PC-3 (cell line): ENCODE measurements around the gene OR1I1. TPM values are rescaled to one million over a fixed set of nuclear protein-coding genes. Genes with fewer than 3 reads are reported as not detected.

Experiments used
- ATAC-seq: fragments of 200-7000 bp; cut with Tn5 transposase; 2 replicates; pipeline ENCODE4 v1.9.1; 2020; ENCODE audit warnings: mild to moderate bottlenecking, moderate library complexity
- BruUV-seq: library from RNA; stranded (reverse); fragments of 400-500 nt; replicated peaks from 2 replicates; lab custom pipeline; 2021; lab: Mats Ljungman, UMichigan
- CTCF ChIA-PET: fragments of 300-600 bp; sonication (Branson Sonifier 250); formaldehyde crosslinking; loops from one replicate; lab custom pipeline; 2022; ENCODE audit warnings: antibody characterized with exemption; lab: Charles Lee
- POLR2A ChIA-PET: fragments of 300-600 bp; sonication (Branson Sonifier 250); formaldehyde crosslinking; loops from one replicate; lab custom pipeline; 2022; ENCODE audit warnings: antibody characterized with exemption; ENCODE audit not compliant: unreplicated experiment; lab: Charles Lee
- DNase-seq: peaks from one replicate; pipeline ENCODE4 v3.0.0-alpha.2; 2015
- H2AFZ ChIP-seq: fragments of 300-600 bp; sonication (generic); 2 replicates; pipeline ENCODE4 v1.6.0; 2016; ENCODE audit warnings: antibody characterized with exemption, low read length
- H3F3A ChIP-seq: fragments of 300-600 bp; sonication (generic); one replicate; pipeline ENCODE4 v1.6.0; 2017; ENCODE audit warnings: antibody characterized with exemption, low read length, control low read depth, mild to moderate bottlenecking; ENCODE audit not compliant: unreplicated experiment
- H3K27ac ChIP-seq: fragments of 300-600 bp; sonication (generic); 2 replicates; pipeline ENCODE4 v1.5.1; 2016; ENCODE audit warnings: mild to moderate bottlenecking, low read length
- H3K27me3 ChIP-seq: fragments of 300-600 bp; sonication (generic); 2 replicates; pipeline ENCODE4 v1.6.1; 2016; ENCODE audit warnings: low read length, mixed read lengths
- H3K36me3 ChIP-seq: fragments of 300-600 bp; sonication (generic); 2 replicates; pipeline ENCODE4 v1.6.1; 2016; ENCODE audit warnings: low read depth, mixed run types, low read length, mixed read lengths
- H3K4me1 ChIP-seq: fragments of 300-600 bp; sonication (generic); 2 replicates; pipeline ENCODE4 v1.5.1; 2016; ENCODE audit warnings: low read length; ENCODE audit not compliant: insufficient read depth
- H3K4me2 ChIP-seq: fragments of 300-600 bp; sonication (generic); 2 replicates; pipeline ENCODE4 v1.6.0; 2016; ENCODE audit warnings: low read length
- H3K4me3 ChIP-seq: fragments of 300-600 bp; sonication (generic); 2 replicates; pipeline ENCODE4 v1.5.1; 2016; ENCODE audit warnings: mild to moderate bottlenecking, low read length, mixed read lengths
- H3K79me2 ChIP-seq: fragments of 300-600 bp; sonication (generic); 2 replicates; pipeline ENCODE4 v1.6.1; 2017; ENCODE audit warnings: low read length, mixed read lengths
- H3K9ac ChIP-seq: fragments of 300-600 bp; sonication (generic); 2 replicates; pipeline ENCODE4 v1.6.0; 2016; ENCODE audit warnings: mild to moderate bottlenecking, low read length
- H3K9me2 ChIP-seq: fragments of 300-600 bp; sonication (generic); replicated peaks from 2 replicates; pipeline ENCODE4 v1.6.1; 2016; ENCODE audit warnings: mixed run types, low read length, mixed read lengths
- H3K9me3 ChIP-seq: fragments of 300-600 bp; sonication (generic); 2 replicates; pipeline ENCODE4 v1.6.1; 2016; ENCODE audit warnings: low read length, mixed read lengths
- H4K20me1 ChIP-seq: fragments of 300-600 bp; sonication (generic); 2 replicates; pipeline ENCODE4 v1.6.1; 2016; ENCODE audit warnings: low read length, mixed read lengths
- CTCF ChIP-seq: fragments of 300-600 bp; sonication (generic); conservative IDR thresholded peaks from 2 replicates; pipeline ENCODE4 v1.5.1; 2017; ENCODE audit warnings: antibody characterized with exemption, low read depth, mild to moderate bottlenecking, low read length
- EZH2 ChIP-seq: fragments of 300-600 bp; sonication (generic); IDR thresholded peaks from one replicate; pipeline ENCODE4 v1.6.1; 2017; ENCODE audit warnings: antibody characterized with exemption, mild to moderate bottlenecking, low read length; ENCODE audit not compliant: unreplicated experiment
- EZH2phosphoT487 ChIP-seq: fragments of 300-600 bp; sonication (generic); IDR thresholded peaks from 2 replicates; pipeline ENCODE4 v1.6.1; 2018; ENCODE audit warnings: mild to moderate bottlenecking, antibody characterized with exemption, low read length, borderline replicate concordance
- intact Hi-C: fragments of 100-400 bp; cut with micrococcal nuclease; formaldehyde crosslinking; loops from 2 replicates; pipeline ENCODE4 v1.9.0; 2023
- total RNA-seq: library from RNA; depleted of rRNA; stranded (reverse); fragments of >200 nt; gene quantifications from 2 replicates; pipeline ENCODE4 v1.2.3, GENCODE V29; 2014

The OR1I1 gene
- total RNA-seq, 1 experiment from 2014 or later: not detected

- H3F3A ChIP-seq: no peaks in the 10 kb centered on the region
- H3K9me2 ChIP-seq: no peaks in the 10 kb centered on the region
- no peak overlapping the region for H3K27ac ChIP-seq
- no peak for ATAC-seq
- H3K9ac ChIP-seq: no peak overlapping the region
- no peak overlapping the region for H2AFZ ChIP-seq
- no peaks in the 10 kb centered on the region for H3K36me3 ChIP-seq
- no peak overlapping the region for H3K4me3 ChIP-seq
- H3K27me3 ChIP-seq: no peaks in the 10 kb centered on the region
- no peaks in the 10 kb centered on the region for H3K79me2 ChIP-seq
- TF ChIP-seq EZH2phosphoT487 (no peak), CTCF (no peak)
- no peak overlapping the region for H3K4me2 ChIP-seq
- no peaks in the 10 kb centered on the region for H4K20me1 ChIP-seq
- H3K9me3 ChIP-seq: 0 out of 2 replicates have a peak, but pooled peaks cover under 1% of the 10 kb centered on the region
- ChIA-PET CTCF (no interaction called here), POLR2A (no interaction called here)
- intact Hi-C loops: loop anchor here (2.0 kb wide), 1 partner anchor 458 kb away; no protein-coding TSS in a partner anchor
- no peak for DNase-seq
- no TSS peak for BruUV-seq
- no peaks in the 10 kb centered on the region; the same call in 1 of the 2 replicates for H3K4me1 ChIP-seq
Observed at GRCh38 chr19:15099017-15099582, 17.1 kb downstream of the OR1I1 start.

GRCh38 chr19:15101479-15102082 is 19.6 kb downstream of the OR1I1 start:
- no peaks in the 10 kb centered on the region for H4K20me1 ChIP-seq
- peak; percentile 62 for DNase-seq
- peak; percentile 80 for TF ChIP-seq CTCF
- TF ChIP-seq EZH2phosphoT487: no peak
- TF ChIP-seq EZH2: no peak
- BruUV-seq: no TSS peak
- no peak overlapping the region for H3K4me2 ChIP-seq
- no peak overlapping the region for H2AFZ ChIP-seq
- H3K9ac ChIP-seq: no peak overlapping the region
- no peak overlapping the region for H3K27ac ChIP-seq
- H3K79me2 ChIP-seq: no peaks in the 10 kb centered on the region
- peak; percentile 48; the same call in 1 of the 2 replicates for ATAC-seq
- no peaks in the 10 kb centered on the region for H3F3A ChIP-seq
- H3K9me3 ChIP-seq: 0 out of 2 replicates have a peak, but pooled peaks cover 6% of the 10 kb centered on the region
- H3K9me2 ChIP-seq: no peaks in the 10 kb centered on the region
- H3K4me1 ChIP-seq: no peaks in the 10 kb centered on the region
- no peaks in the 10 kb centered on the region; the same call in 1 of the 2 replicates for H3K36me3 ChIP-seq
- CTCF ChIA-PET: interaction anchor here (0.5 to 1.6 kb wide), 6 partner anchors 9 to 148 kb away, joined by 3 to 7 read pairs (median 4); a partner anchor contains a TSS
- no peak overlapping the region for H3K4me3 ChIP-seq
- H3K27me3 ChIP-seq: no peaks in the 10 kb centered on the region
- POLR2A ChIA-PET: interaction anchor here (0.7 kb wide), 1 partner anchor 965 kb away, joined by 3 read pairs; no protein-coding TSS in a partner anchor
- intact Hi-C loops: loop anchor here (1.0 kb wide), 1 partner anchor 49 kb away; no protein-coding TSS in a partner anchor

- Histone ChIP-seq H3K4me3 (no peak overlapping the region), H3K79me2 (no peaks in the 10 kb centered on the region), H3K9ac (no peak overlapping the region), H3K4me1 (peaks cover 5% of the 10 kb centered on the region), H4K20me1 (no peaks in the 10 kb centered on the region), H3K27me3 (no peaks in the 10 kb centered on the region), H2AFZ (no peak overlapping the region), H3K36me3 (no peaks in the 10 kb centered on the region; the same call in 1 of the 2 replicates), H3K9me3 (0 out of 2 replicates have a peak, but pooled peaks cover 6% of the 10 kb centered on the region), H3K4me2 (no peak overlapping the region), H3K9me2 (no peaks in the 10 kb centered on the region), H3K27ac (no peak overlapping the region), H3F3A (no peaks in the 10 kb centered on the region)
- ChIA-PET POLR2A (no interaction called here), CTCF (no interaction called here)
- no TSS peak for BruUV-seq
- no peak for TF ChIP-seq EZH2
- no peak for TF ChIP-seq CTCF
- TF ChIP-seq EZH2phosphoT487: no peak
- no peak for DNase-seq
- intact Hi-C loops: no loop called here
- no peak for ATAC-seq
Observed at GRCh38 chr19:15104003-15104402, 22.0 kb downstream of the OR1I1 start.
